Kidney (tissue), 14 donors: ENCODE data around the gene GFOD1. TPM values are rescaled to one million over a fixed set of nuclear protein-coding genes. Genes with fewer than 3 reads are reported as not detected.

ENCODE experiments used
- DNase-seq, 5 donors: peaks; one replicate each; pipeline ENCODE4 v3.0.0-alpha.2; 2013 to 2020
- FAIRE-seq: peaks from 2 replicates; lab custom pipeline; 2012; peaks lifted over from hg19 to GRCh38; lab: Jason Lieb, UNC
- H3K27ac ChIP-seq, 2 donors: one replicate each; pipeline ENCODE4 v1.7.0; 2013; ENCODE audit warnings: low read depth in 2 of 2, low read length in 2 of 2, inconsistent platforms in 1 of 2
- H3K27me3 ChIP-seq: one replicate; pipeline ENCODE4 v1.7.1; 2013; ENCODE audit warnings: low read length, inconsistent platforms; ENCODE audit not compliant: control insufficient read depth, insufficient read depth
- H3K36me3 ChIP-seq, 3 donors: one replicate each; pipeline versions ENCODE4 v1.7.0 to v1.7.1; 2013; ENCODE audit warnings: low read length in 3 of 3, control low read depth in 1 of 3, inconsistent platforms in 1 of 3; ENCODE audit not compliant: insufficient read depth in 3 of 3, control insufficient read depth in 2 of 3
- H3K4me1 ChIP-seq, 3 donors: one replicate each; pipeline versions ENCODE4 v1.7.0 to v1.7.1; 2013; ENCODE audit warnings: low read length in 3 of 3, inconsistent platforms in 1 of 3, low read depth in 1 of 3; ENCODE audit not compliant: control insufficient read depth in 2 of 3, insufficient read depth in 2 of 3
- H3K4me3 ChIP-seq, 3 donors: one replicate each; pipeline versions ENCODE4 v1.7.0 to v1.8.1; 2013; ENCODE audit warnings: low read length in 3 of 3, control low read depth in 1 of 3, inconsistent platforms in 1 of 3
- H3K9ac ChIP-seq, 3 donors: one replicate each; pipeline versions ENCODE4 v1.7.0 to v1.7.1; 2013; ENCODE audit warnings: low read length in 3 of 3, control low read depth in 1 of 3, inconsistent platforms in 1 of 3
- H3K9me3 ChIP-seq, 3 donors: one replicate each; pipeline versions ENCODE4 v1.7.0 to v1.7.1; 2013; ENCODE audit warnings: low read length in 3 of 3, control low read depth in 1 of 3, inconsistent platforms in 1 of 3; ENCODE audit not compliant: control insufficient read depth in 2 of 3, insufficient read depth in 1 of 3
- CTCF ChIP-seq: IDR thresholded peaks from 3 replicates; pipeline ENCODE4 v1.5.1; 2012; ENCODE audit warnings: mild to moderate bottlenecking, moderate library complexity, borderline replicate concordance; ENCODE audit not compliant: insufficient read depth; ENCODE audit errors: extremely low read depth
- intact Hi-C: fragments of 100-400 bp; cut with DNase I; formaldehyde crosslinking; loops from one replicate; pipeline ENCODE4 v1.11.1; 2022
- polyA plus RNA-seq: library from polyadenylated mRNA; stranded (reverse); fragments of 350-450 nt; fragmentation: Illumina TruSeq; extraction: RNeasy Lipid Tissue Mini Kit (QIAGEN cat#74804); gene quantifications from one replicate; pipeline ENCODE4 v1.2.3, GENCODE V29; 2014; ENCODE audit warnings: low read depth, low replicate concordance; ENCODE audit not compliant: insufficient read depth
- total RNA-seq: library from RNA; stranded (reverse); fragmentation: NEBNext Ultra II Directional; extraction: Animal tissue kit (Norgen Biotek cat#: 25700); gene quantifications from one replicate; pipeline ENCODE4 v1.2.1, GENCODE V29; 2021
- donor health status: control.
- donor health status: control.
- donor health status: control.
- donor health status: control.
- donor health status: control.
- donor health status: DM: yes; HTN: yes; CAD: no.
- donor health status: Normal renal cell carcinoma (clear cell type).

Gene GFOD1
- total and polyA plus RNA-seq, 2 donors from 2014 or later, result 2.1 to 14.6 TPM

GRCh38 chr6:13474787-13475186 lies 12.6 kb downstream of the GFOD1 start:
- intact Hi-C loops, result no loop called here
- H3K36me3 ChIP-seq, result no peaks in the 10 kb centered on the region
- H3K9ac ChIP-seq, result no peak overlapping the region
- no peak for DNase-seq
- no peaks in the 10 kb centered on the region for H3K4me1 ChIP-seq
- no peak for TF ChIP-seq CTCF
- H3K9me3 ChIP-seq, result no peaks in the 10 kb centered on the region
- no peak overlapping the region for H3K27ac ChIP-seq
- H3K27me3 ChIP-seq, result no peaks in the 10 kb centered on the region
- FAIRE-seq, result no peak
- no peak overlapping the region for H3K4me3 ChIP-seq

GRCh38 chr6:13474360-13474759 lies 13.0 kb downstream of the GFOD1 start:
- intact Hi-C loops, result no loop called here
- Histone ChIP-seq H3K27me3 (no peaks in the 10 kb centered on the region), H3K9ac (no peak overlapping the region), H3K4me1 (no peaks in the 10 kb centered on the region), H3K4me3 (no peak overlapping the region), H3K27ac (no peak overlapping the region), H3K36me3 (no peaks in the 10 kb centered on the region), H3K9me3 (no peaks in the 10 kb centered on the region)
- DNase-seq (no peak), FAIRE-seq (no peak)
- no peak for TF ChIP-seq CTCF

- Histone ChIP-seq H3K27ac (no peak overlapping the region), H3K4me1 (no peaks in the 10 kb centered on the region), H3K27me3 (no peaks in the 10 kb centered on the region), H3K4me3 (no peak overlapping the region), H3K36me3 (no peaks in the 10 kb centered on the region), H3K9me3 (no peaks in the 10 kb centered on the region), H3K9ac (no peak overlapping the region)
- FAIRE-seq, result no peak
- no peak for TF ChIP-seq CTCF
- peak in 3 of 5 donors; percentile 49 to 59 (median 56) for DNase-seq
- intact Hi-C loops, result no loop called here
Observed at GRCh38 chr6:13473768-13474165, 13.6 kb downstream of the GFOD1 start.
